GM19397 (cell line): ENCODE data around the gene UROC1.

Experiments used
- ATAC-seq: cut with Tn5 transposase; IDR thresholded peaks from one replicate; pipeline ENCODE4 v1.9.1; 2021; ENCODE audit warnings: mild to moderate bottlenecking, moderate library complexity; ENCODE audit not compliant: unreplicated experiment

Gene UROC1

GRCh38 chr3:126464997-126465396 is 52.6 kb downstream of the UROC1 start:
- ATAC-seq = no peak

DNA sequence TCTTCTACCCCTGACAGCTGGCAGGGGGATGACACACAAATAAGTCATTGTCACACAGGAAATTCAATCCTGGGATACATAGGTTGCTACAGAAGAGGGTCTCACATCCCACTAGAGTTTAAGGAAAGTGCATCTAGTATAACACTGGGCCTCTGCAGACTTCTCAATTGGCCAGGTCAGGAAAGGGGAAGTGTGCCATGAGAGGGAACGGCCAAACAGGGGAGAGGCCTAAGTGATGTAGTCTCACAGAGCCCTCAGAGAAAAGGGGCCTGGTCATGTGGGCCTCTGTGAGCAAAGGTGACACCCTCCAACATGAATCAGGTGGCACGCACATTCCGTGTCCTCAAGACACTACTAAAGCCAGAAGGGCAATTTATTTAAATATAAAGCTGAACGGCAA is 53.1 kb downstream of the UROC1 start:
- ATAC-seq = no peak

GRCh38 chr3:126464093-126464492 is 53.5 kb downstream of the UROC1 start:
- ATAC-seq = no peak

DNA sequence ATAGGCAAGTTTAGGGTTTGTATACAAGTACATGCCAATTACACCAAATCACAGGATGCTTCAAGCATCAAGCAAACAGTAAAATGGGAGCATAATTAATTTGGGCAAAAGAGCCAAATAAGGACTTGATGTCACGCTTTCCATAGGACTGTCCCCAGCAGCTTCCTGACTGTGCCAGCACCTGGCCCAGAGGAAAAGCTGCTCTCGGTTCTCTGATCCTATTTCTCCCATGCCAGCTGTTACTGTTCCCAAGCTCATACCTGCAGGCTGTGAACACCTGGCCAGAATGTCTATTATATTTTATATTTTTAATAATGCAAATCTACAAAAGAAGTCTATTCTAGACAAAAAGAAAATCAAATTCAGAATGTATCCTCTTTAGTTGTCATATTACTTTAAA is 54.1 kb downstream of the UROC1 start:
- no peak for ATAC-seq

GRCh38 chr3:126461450-126462070 is 56.0 kb downstream of the UROC1 start:
- no peak for ATAC-seq

DNA sequence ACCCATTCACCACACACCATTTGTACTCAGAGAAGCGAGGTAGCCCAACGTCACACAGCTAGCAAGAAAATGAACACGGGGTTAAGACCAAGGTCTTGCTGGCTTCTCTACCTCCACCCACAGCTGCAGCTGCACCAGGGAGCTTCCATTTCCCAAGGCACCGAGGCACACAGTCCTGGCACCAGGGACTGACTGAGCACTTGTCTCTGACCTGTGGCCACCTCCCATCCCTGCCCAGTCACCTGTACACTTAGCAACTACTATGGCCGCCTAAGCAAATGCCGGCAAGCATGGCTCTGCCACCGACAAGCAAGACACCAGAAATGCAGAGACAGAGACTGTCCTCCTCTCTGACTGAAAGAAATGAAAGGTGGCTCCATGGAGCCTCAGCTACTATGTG is 57.2 kb downstream of the UROC1 start:
- ATAC-seq = no peak

DNA sequence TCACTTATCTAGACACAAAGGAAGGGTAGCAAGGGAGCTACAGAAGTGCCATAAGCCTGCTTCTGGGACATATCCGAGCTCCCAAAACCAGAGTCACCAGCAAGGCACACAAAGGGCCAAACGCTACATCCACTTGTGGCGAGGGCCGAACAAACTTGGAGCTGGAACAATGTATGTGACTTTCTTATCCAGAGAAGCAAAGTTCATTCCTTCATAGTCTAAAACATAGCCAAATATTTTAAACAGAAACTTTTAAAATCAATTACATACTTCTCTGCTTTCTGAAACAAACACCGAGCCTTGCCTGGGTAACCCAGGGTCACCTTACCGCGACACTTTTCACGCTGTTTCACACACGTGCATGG is 57.8 kb downstream of the UROC1 start:
- ATAC-seq = no peak

GRCh38 chr3:126459111-126459762 is 58.3 kb downstream of the UROC1 start:
- ATAC-seq = no peak

- no peak for ATAC-seq
These were observed 60.7 kb downstream of the UROC1 start for GRCh38 chr3:126456766-126457388.

DNA sequence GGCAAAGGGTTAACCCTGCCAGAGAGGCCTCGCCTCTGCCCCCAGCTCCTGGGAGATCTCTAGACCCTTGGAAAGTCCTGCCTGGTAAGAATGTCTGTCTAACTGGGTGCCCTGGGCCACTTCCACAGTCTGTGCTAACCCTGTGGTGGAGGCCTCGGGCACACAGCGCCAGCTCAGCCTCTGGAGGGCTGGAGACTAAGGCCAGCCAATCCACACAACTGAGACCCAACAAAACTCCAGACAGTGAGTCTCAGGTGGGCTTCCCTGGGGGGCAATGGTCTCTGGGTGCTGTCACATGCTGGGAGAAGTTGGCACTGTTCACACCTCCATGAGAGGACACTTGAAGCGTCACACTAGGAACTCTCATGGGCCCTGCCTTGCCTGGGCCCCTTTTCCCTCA is 61.4 kb downstream of the UROC1 start:
- no peak for ATAC-seq

DNA sequence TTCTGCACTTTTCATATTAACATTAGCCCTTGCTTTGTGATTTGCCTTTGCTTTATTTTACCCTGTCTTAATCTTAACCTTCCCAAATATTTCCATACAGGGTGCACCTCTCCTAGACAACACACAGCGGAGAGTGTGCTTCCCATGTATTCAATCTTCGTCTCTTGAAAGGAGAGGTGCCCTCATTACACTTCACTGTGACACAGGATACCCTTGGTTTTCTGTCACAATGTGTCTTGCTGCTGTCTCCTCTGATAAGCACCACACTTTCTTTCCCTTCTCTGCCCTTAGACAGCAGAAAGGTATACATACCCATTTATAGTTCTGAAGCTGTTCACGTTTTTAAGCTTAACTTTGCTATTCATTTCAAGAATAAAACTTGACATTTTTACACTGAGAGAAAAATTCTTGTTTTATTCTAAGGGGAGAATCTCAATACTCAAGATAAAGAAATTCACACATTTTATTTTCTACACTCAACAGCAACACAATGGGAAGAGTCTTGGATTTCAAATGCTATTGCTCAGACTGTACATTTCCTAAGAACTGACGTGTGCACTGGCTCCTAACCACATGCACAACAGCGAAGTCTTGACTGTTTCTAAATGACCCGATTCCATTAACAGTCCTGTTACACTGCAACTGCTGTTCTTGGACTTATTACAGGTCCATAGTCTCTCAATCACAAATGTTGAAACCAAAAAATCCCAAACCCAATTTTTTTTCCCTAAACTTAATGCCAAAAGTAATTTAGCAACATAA is 63.0 kb downstream of the UROC1 start:
- ATAC-seq = no peak

GRCh38 chr3:126454025-126454424 is 63.5 kb downstream of the UROC1 start:
- ATAC-seq = no peak

DNA sequence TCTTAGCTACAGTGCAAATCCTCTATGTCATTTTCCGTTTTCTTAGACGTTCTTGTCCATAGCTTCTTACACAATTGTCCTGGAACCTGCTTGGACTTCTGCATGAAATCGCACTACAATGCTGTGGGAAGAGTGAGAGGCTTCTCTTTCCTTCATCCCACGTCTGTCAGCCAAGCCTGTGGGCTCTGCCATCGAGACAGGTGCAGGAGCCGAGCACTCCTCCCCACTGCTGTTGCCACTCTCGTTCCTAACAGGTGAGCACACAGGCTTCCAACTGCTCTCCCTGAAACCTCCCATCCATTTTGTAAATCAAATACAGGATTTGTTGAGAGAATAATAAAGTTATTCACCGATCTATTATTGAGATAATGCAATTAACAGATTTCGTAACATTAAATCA is 65.4 kb downstream of the UROC1 start:
- ATAC-seq = no peak

DNA sequence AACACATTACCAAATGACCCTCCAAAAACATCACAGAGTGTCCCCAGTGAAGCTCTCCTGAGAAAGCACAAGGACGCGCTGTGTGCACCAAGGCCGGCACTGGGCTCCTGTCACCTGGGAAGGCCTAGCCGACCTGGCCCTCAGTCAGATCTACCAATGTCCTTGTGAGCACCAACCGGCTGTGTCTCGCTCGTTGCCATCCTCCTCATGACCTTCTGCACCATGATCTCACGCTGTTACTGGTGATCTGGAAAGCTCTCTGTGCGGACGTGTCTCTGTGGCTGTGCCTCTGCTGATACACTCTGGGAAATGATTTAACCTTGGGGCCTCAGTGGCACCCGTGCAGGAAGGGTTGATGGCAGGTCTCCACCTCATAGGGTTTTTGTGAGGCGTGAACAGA is 66.1 kb downstream of the UROC1 start:
- ATAC-seq = no peak

GRCh38 chr3:126450744-126451143 is 66.8 kb downstream of the UROC1 start:
- ATAC-seq = no peak

DNA sequence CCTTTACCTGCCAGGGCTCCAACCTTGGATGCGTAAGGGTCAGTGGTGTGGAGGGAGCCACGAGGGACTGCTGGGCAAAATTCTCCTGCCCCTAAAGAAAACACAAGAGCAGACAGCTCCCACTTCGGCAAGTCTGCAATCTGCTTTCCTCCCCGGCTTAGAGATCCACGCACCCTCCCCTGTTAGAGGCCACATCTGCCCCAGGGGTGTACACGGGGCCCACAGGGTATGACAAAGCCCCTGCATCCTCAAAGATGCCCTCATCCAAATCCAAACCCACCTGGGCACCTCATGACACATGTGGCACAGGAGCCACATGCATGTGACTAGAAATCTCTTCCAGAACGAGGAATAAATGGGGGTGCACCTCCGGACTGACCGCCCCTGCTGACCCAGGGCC is 67.4 kb downstream of the UROC1 start:
- ATAC-seq = no peak

DNA sequence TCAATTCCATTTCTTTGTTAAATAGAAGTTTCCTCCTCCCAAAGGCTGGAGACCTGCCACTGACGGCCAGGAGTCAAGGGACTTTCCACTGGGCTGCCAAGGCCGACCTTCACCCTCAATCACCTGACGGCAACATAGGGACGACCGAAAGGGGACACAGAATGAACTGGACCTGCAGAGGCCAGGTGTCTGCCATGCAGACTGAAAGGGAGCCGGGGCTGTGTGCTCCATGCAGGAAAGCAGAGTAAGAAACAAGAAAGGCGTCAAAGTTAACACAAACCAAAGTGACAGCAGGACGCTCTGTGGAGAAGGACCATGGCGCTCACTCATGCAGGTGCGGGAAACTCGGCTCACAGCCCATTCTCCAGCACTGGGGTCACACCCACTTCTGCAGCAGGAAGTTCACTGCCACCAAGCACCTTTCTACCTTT is 67.9 kb downstream of the UROC1 start:
- ATAC-seq = no peak

DNA sequence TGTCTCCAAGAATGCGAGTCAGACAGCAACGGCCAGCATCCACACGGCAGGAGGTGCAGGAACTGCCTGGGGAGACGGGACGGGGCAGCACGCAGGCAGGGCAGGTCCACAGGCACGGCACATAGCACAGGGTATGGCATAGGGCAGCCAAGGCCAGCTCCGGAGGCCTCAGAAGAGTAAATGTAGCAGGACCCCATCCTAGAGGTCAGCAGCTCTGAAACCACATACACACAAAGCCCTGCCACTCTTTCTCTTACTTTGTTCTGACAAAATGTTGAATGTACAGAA is 68.7 kb downstream of the UROC1 start:
- no peak for ATAC-seq

GRCh38 chr3:126448136-126448892 is 69.3 kb downstream of the UROC1 start:
- no peak for ATAC-seq

GRCh38 chr3:126447456-126448106 is 70.0 kb downstream of the UROC1 start:
- ATAC-seq = no peak

DNA sequence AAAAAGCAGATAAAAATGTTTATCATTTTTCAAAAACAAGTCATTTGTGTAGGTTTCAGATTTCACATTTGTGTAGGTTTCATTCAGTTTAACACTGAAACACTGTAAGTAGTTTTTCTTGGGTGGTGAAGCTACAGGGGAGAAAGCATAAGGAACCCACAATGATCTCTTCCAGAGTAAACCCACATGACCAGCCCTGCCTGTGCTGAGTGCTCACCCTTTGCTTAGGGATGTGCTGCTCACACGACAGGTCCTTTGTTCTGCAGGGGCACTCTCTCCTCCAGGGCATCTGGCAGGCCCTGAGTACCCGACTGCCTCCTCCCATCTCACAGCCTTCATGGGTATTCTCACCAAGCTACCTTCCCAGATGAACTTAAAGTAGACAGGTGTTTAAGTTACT is 70.8 kb downstream of the UROC1 start:
- no peak for ATAC-seq
